Endometrial microvascular endothelial cells (primary cell): ENCODE data around the gene NME7. TPM values are rescaled to one million over a fixed set of nuclear protein-coding genes. Genes with fewer than 3 reads are reported as not detected.
"Not testable (repeated sequence)": the region's sequence is repeated elsewhere in the genome, so short reads cannot be mapped to it uniquely, and the experiment has no call there.

ENCODE experiments used
- in situ Hi-C: cut with HindIII; loops from 2 replicates; pipeline ENCODE4 v1.10.0; 2017; ENCODE audit warnings: low sequenced_read_pairs, low pct_unique_long_range_greater_than_20kb; ENCODE audit errors: inconsistent ontology term
- total RNA-seq: library from RNA; depleted of rRNA; stranded (reverse); fragments of >200 nt; gene quantifications from one replicate; pipeline ENCODE4 v1.2.3, GENCODE V29; 2015; ENCODE audit errors: inconsistent ontology term

The NME7 gene
- total RNA-seq, 1 donor from 2014 or later = 22.7 TPM

- in situ Hi-C loops = no loop called here
Observed at GRCh38 chr1:169347688-169348382, 19.8 kb downstream of the NME7 start.

GRCh38 chr1:169346036-169346589 lies 21.5 kb downstream of the NME7 start:
- in situ Hi-C loops = no loop called here

GRCh38 chr1:169345511-169345910 lies 22.1 kb downstream of the NME7 start:
- in situ Hi-C loops = no loop called here

- in situ Hi-C loops = not testable (repeated sequence)
Observed at GRCh38 chr1:169342096-169342495, 25.5 kb downstream of the NME7 start.

GRCh38 chr1:169340882-169341281 lies 26.7 kb downstream of the NME7 start:
- in situ Hi-C loops = no loop called here

GRCh38 chr1:169339773-169340172 lies 27.8 kb downstream of the NME7 start:
- in situ Hi-C loops = no loop called here

- in situ Hi-C loops = no loop called here
Observed at GRCh38 chr1:169338617-169339016, 29.0 kb downstream of the NME7 start.

- in situ Hi-C loops = not testable (repeated sequence)
Observed at GRCh38 chr1:169336947-169337715, 30.5 kb downstream of the NME7 start.

GRCh38 chr1:169334727-169335126 lies 32.9 kb downstream of the NME7 start:
- in situ Hi-C loops = not testable (repeated sequence)

- in situ Hi-C loops = no loop called here
Observed at GRCh38 chr1:169330927-169331326, 36.7 kb downstream of the NME7 start.

GRCh38 chr1:169329383-169329782 lies 38.2 kb downstream of the NME7 start:
- in situ Hi-C loops = no loop called here

- in situ Hi-C loops = no loop called here
Observed at GRCh38 chr1:169327875-169328274, 39.7 kb downstream of the NME7 start.

- in situ Hi-C loops = no loop called here
Observed at GRCh38 chr1:169326956-169327268, 40.7 kb downstream of the NME7 start.

GRCh38 chr1:169326261-169326955 lies 41.2 kb downstream of the NME7 start:
- in situ Hi-C loops = no loop called here

GRCh38 chr1:169325117-169325516 lies 42.5 kb downstream of the NME7 start:
- in situ Hi-C loops = no loop called here

GRCh38 chr1:169322138-169322537 lies 45.5 kb downstream of the NME7 start:
- in situ Hi-C loops = no loop called here

GRCh38 chr1:169321539-169321938 lies 46.1 kb downstream of the NME7 start:
- in situ Hi-C loops = no loop called here

GRCh38 chr1:169318536-169319244 lies 48.9 kb downstream of the NME7 start:
- in situ Hi-C loops = no loop called here

GRCh38 chr1:169316556-169316955 lies 51.0 kb downstream of the NME7 start:
- in situ Hi-C loops = no loop called here
